Spinal cord (tissue), 10 donors: Measurements from ENCODE around the gene PARP1. TPM values are rescaled to one million over a fixed set of nuclear protein-coding genes. Genes with fewer than 3 reads are reported as not detected.

Source experiments
- DNase-seq, 6 donors: peaks; one replicate each; pipeline versions ENCODE4 v3.0.0 to v3.0.0-alpha.2; 2013 to 2015; ENCODE audit warnings: low spot score in 6 of 6, low read depth in 4 of 6
- H3K27ac ChIP-seq: one replicate; pipeline ENCODE4 v1.5.1; 2013; ENCODE audit warnings: low read depth, low read length, control low read depth
- H3K27me3 ChIP-seq: one replicate; pipeline ENCODE4 v1.6.1; 2013; ENCODE audit warnings: low read length; ENCODE audit not compliant: control insufficient read depth, insufficient read depth
- H3K36me3 ChIP-seq: one replicate; pipeline ENCODE4 v1.6.1; 2013; ENCODE audit warnings: low read length; ENCODE audit not compliant: control insufficient read depth, insufficient read depth
- H3K4me1 ChIP-seq: one replicate; pipeline ENCODE4 v1.6.1; 2013; ENCODE audit warnings: low read length; ENCODE audit not compliant: control insufficient read depth, insufficient read depth
- H3K4me3 ChIP-seq: one replicate; pipeline ENCODE4 v1.5.1; 2013; ENCODE audit warnings: low read depth, low read length, control low read depth
- H3K9me3 ChIP-seq: one replicate; pipeline ENCODE4 v1.6.1; 2013; ENCODE audit warnings: low read length; ENCODE audit not compliant: control insufficient read depth, insufficient read depth
- WGBS: methylation state at CpG from one replicate; pipeline ENCODE4 v1.1.5; 2013; ENCODE audit warnings: missing lambda C conversion rate; ENCODE audit not compliant: insufficient coverage; 5-methylcytosine and 5-hydroxymethylcytosine counted together
- polyA plus RNA-seq, 2 donors: library from polyadenylated mRNA; unstranded; fragments of 120-200 nt; gene quantifications; one replicate each; pipeline ENCODE4 v1.2.1, GENCODE V29; 2013; ENCODE audit not compliant: insufficient read length in 2 of 2
- total RNA-seq, 2 donors: library from RNA; depleted of rRNA in 1 of 2; stranded (reverse); fragments of 120-200 nt in 1 of 2; fragments of >200 nt in 1 of 2; gene quantifications; one replicate each; pipeline versions ENCODE4 v1.2.3 to v1.2.4, GENCODE V29; 2013 to 2014
- donor health status: healthy.

Gene PARP1
- total and polyA plus RNA-seq, 4 donors = 106 to 156 (median 127) TPM

GRCh38 chr1:226324479-226324878, 83.4 kb downstream of the PARP1 start:
- Histone ChIP-seq H3K36me3 (no peaks in the 10 kb centered on the region), H3K27me3 (no peaks in the 10 kb centered on the region)
- no peak for DNase-seq

GRCh38 chr1:226322986-226323385, 84.9 kb downstream of the PARP1 start:
- Histone ChIP-seq H3K4me3 (no peak overlapping the region), H3K4me1 (no peaks in the 10 kb centered on the region), H3K27ac (no peak overlapping the region), H3K27me3 (no peaks in the 10 kb centered on the region), H3K9me3 (no peaks in the 10 kb centered on the region), H3K36me3 (no peaks in the 10 kb centered on the region)
- WGBS = 100% methylated on average over 1 of the region's 3 CpGs
- no peak for DNase-seq

More at GRCh38 chr1:226324479-226324878, 83.4 kb downstream of the PARP1 start:
- no peaks in the 10 kb centered on the region for H3K9me3 ChIP-seq
- no peaks in the 10 kb centered on the region for H3K4me1 ChIP-seq
- no peak overlapping the region for H3K27ac ChIP-seq
- no peak overlapping the region for H3K4me3 ChIP-seq

GRCh38 chr1:226320930-226321329, 87.0 kb downstream of the PARP1 start:
- Histone ChIP-seq H3K27me3 (no peaks in the 10 kb centered on the region), H3K9me3 (no peaks in the 10 kb centered on the region), H3K4me3 (no peak overlapping the region), H3K4me1 (no peaks in the 10 kb centered on the region), H3K36me3 (no peaks in the 10 kb centered on the region), H3K27ac (no peak overlapping the region)
- no peak for DNase-seq
- WGBS = 89% methylated on average over 6 of the region's 10 CpGs

DNA sequence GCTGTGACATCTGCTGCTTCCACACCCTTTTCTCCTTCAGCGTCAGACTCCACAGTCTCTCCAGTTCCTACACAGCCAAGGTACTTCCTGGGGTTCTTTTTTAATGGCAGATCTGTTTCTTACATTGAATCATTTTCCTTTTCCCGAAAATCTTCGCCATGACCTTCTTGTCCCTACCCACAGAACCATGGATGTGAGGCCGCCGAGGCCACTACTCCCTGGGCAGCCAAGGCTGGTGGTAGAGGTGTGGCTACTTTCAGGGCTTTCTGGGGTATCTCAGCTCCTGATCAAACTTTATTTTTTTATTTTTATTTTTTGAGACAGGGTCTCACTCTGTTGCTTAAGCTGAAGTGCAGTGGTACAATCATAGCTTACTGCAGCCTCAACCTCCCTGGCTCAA, 89.4 kb downstream of the PARP1 start:
- Histone ChIP-seq H3K27ac (no peak overlapping the region), H3K4me3 (no peak overlapping the region), H3K4me1 (no peaks in the 10 kb centered on the region), H3K36me3 (no peaks in the 10 kb centered on the region), H3K27me3 (no peaks in the 10 kb centered on the region), H3K9me3 (no peaks in the 10 kb centered on the region)
- WGBS = 100% methylated on average over 1 of the region's 5 CpGs
- no peak for DNase-seq

DNA sequence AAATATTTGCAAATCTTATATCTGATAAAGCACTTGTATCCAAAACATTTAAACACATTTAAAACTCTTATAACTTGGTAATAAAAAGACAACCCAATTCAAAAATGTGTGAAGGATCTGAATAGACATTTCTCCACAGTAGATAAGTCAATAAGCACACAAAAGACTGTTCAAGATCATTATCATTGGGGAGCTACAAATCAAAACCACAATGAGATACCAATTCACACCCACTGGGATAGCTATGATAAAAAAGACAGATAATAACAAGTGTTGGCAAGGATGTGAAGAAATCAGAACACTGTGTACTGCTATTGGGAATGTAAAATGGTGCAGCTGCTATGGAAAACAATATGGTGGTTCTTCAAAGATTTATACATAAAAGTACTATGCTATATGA, 93.8 kb downstream of the PARP1 start:
- Histone ChIP-seq H3K27ac (no peak overlapping the region), H3K27me3 (no peaks in the 10 kb centered on the region), H3K4me3 (no peak overlapping the region), H3K9me3 (no peaks in the 10 kb centered on the region), H3K36me3 (no peaks in the 10 kb centered on the region), H3K4me1 (no peaks in the 10 kb centered on the region)
- DNase-seq = no peak

DNA sequence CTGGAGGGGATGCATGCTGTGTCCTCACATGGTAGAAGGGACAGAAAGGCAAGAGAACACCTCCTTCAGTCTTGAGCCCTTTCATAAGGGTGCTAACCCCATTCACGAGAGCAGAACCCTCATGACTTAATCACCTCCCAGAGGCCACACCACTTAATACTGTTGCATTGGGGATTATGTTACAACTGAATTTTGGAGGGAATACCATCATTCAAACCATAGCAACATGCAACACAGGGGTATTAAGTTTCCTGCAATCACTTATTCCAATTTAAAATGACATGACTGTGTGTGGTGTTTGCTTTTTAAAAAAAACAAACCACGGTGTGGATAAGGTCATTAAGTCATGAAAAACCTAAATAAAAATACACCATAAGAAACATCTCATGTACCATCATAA, 95.8 kb downstream of the PARP1 start:
- no peaks in the 10 kb centered on the region for H3K27me3 ChIP-seq
- no peak overlapping the region for H3K4me3 ChIP-seq
- no peak for DNase-seq
- H3K36me3 ChIP-seq = peaks cover 3% of the 10 kb centered on the region
- H3K9me3 ChIP-seq = no peaks in the 10 kb centered on the region
- WGBS = no CpG with 5 or more reads among the region's 2 CpGs
- no peak overlapping the region for H3K27ac ChIP-seq
- H3K4me1 ChIP-seq = peaks cover 6% of the 10 kb centered on the region

DNA sequence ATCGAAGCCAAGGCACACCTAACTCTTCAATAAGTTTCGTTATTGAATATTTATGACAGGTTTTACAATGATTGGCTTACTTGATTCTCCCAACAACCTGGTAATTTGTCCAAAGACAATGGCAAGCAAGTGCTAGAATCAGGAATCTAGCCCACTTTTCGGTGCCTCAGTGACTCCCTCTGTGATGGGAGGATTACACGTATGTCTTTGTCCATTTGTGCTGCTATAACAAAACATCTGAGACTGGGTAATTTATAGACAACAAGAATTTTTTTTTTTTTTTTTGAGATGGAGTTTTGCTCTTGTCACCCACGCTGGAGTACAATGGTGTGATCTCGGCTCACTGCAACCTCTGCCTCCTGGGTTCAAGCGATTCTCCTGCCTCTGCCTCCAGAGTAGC, 96.5 kb downstream of the PARP1 start:
- H3K27me3 ChIP-seq = no peaks in the 10 kb centered on the region
- DNase-seq = no peak

More for the DNA sequence above, 96.5 kb downstream of the PARP1 start:
- WGBS = 100% methylated on average over 4 of the region's 7 CpGs
- H3K9me3 ChIP-seq = no peaks in the 10 kb centered on the region
- H3K4me1 ChIP-seq = peaks cover 6% of the 10 kb centered on the region
- H3K36me3 ChIP-seq = peaks cover 3% of the 10 kb centered on the region
- H3K27ac ChIP-seq = no peak overlapping the region
- no peak overlapping the region for H3K4me3 ChIP-seq

Other genes starting within 250 kb of the PARP1 start
- gene ACBD3, start 221.4 kb downstream of the PARP1 start, total RNA-seq = 10 to 100 TPM; 38.0 to 59.5 TPM
- 10 to 100 TPM; 33.5 to 44.0 TPM for gene ACBD3, start 221.4 kb downstream of the PARP1 start, polyA plus RNA-seq
- gene MIXL1, start 184.4 kb downstream of the PARP1 start, total RNA-seq = under 1 TPM; 0.22 to 0.50 TPM
- 1 to 10 TPM in 1 of 2 donors, under 1 TPM in 1; 0.92 to 1.1 TPM for gene MIXL1, start 184.4 kb downstream of the PARP1 start, polyA plus RNA-seq
- gene LIN9, start 98.9 kb downstream of the PARP1 start, total RNA-seq = 1 to 10 TPM; 8.3 to 9.6 TPM
- 1 to 10 TPM; 6.2 to 6.9 TPM for gene LIN9, start 98.9 kb downstream of the PARP1 start, polyA plus RNA-seq
- 1 to 10 TPM; 4.8 to 9.2 TPM for gene STUM, start 140.7 kb upstream of the PARP1 start, total RNA-seq
- 10 to 100 TPM; 20.7 to 21.1 TPM for gene STUM, start 140.7 kb upstream of the PARP1 start, polyA plus RNA-seq